Measurements from ENCODE around the gene TGFBR3L. TPM values are rescaled to one million over a fixed set of nuclear protein-coding genes. Genes with fewer than 3 reads are reported as not detected.

Gene TGFBR3L
- total and polyA plus RNA-seq, 10 of the 15 experiments (the other 5 are each of a cell fraction or from before 2014, with no cell fraction given), result 0.20 to 0.23 TPM; not detected in 8

GRCh38 chr19:7910321-7911161 is 4.1 kb upstream of the TGFBR3L start (continued):
- TF ChIP-seq CEBPZ (IDR thresholded peaks at IDR 0.05; ENCODE audit: low read depth, low read length) (no peak), NBN (IDR thresholded peaks at IDR 0.05) (no peak)

GRCh38 chr19:7911508-7912143 is 3.0 kb upstream of the TGFBR3L start:
- CTCF ChIA-PET, result no interaction called here
- 92% methylated on average over 18 of the region's 18 CpGs for WGBS (ENCODE audit: insufficient coverage, insufficient replicate concordance, low lambda C conversion rate, missing lambda C conversion rate)
- TF ChIP-seq BCLAF1 (IDR thresholded peaks at IDR 0.05), result no peak
- POLR2A ChIA-PET, result no interaction called here
- no peak overlapping the region for H3K4me2 ChIP-seq (ENCODE audit: control insufficient read depth, insufficient read depth)
- H3K79me2 ChIP-seq (ENCODE audit: control insufficient read depth, insufficient read depth, low read length), result peaks cover 5% of the 10 kb centered on the region
- H3K9me3 ChIP-seq (replicated peaks; ENCODE audit: control insufficient read depth, insufficient read depth, low read length), result no peaks in the 10 kb centered on the region
- no peak overlapping the region for H3K27ac ChIP-seq (ENCODE audit: control insufficient read depth, insufficient read depth)
- H3K9ac ChIP-seq (ENCODE audit: control insufficient read depth, insufficient read depth, low read length), result no peak overlapping the region
- no peak overlapping the region for H2AFZ ChIP-seq (ENCODE audit: control insufficient read depth, low read depth, low read length)
- FAIRE-seq (no peak), ATAC-seq (no peak), DNase-seq (ENCODE audit: low read depth, low spot score) (no peak)
- H3K4me1 ChIP-seq (ENCODE audit: control insufficient read depth, insufficient read depth, low read length), result no peaks in the 10 kb centered on the region
- H3K4me3 ChIP-seq, result no peak overlapping the region
- H4K20me1 ChIP-seq (ENCODE audit: control insufficient read depth, insufficient read depth), result no peaks in the 10 kb centered on the region
- BruUV-seq (replicated peaks), result no TSS peak
- SMC1A ChIA-PET (ENCODE audit: uncharacterized antibody, unreplicated experiment), result no interaction called here
- in situ Hi-C loops (cut with MboI), result no loop called here
- peaks cover 0 to 16% of the 10 kb centered on the region in 2 experiments; a peak in 3 of 4 replicates for H3K36me3 ChIP-seq (ENCODE audit: control insufficient read depth in 2 of 2, insufficient read depth in 2 of 2, low read length in 1 of 2)
- H3K27me3 ChIP-seq (replicated peaks in 1 of 2; ENCODE audit: control insufficient read depth in 2 of 2, insufficient read depth in 2 of 2, low read length in 1 of 2), result peaks cover 0 to 2% of the 10 kb centered on the region in 2 experiments; a peak in 1 of 4 replicates
- RAD21 ChIA-PET (ENCODE audit: unreplicated experiment), result interaction anchor here (0.9 to 1.2 kb wide), 2 partner anchors 9 to 32 kb away, joined by 3 to 4 read pairs; partner anchors contain the start of gene SNAPC2
- intact Hi-C loops (cut with micrococcal nuclease; ENCODE audit: unreplicated experiment), result no loop called here

Measured in GM12878 (cell line).